Liver (tissue), 3 donors: ENCODE data around the gene LRRC26.

ENCODE experiments used
- CTCF ChIP-seq: fragments of 150-350 bp; IDR thresholded peaks from 2 replicates; pipeline ENCODE4 v1.5.1; 2017; ENCODE audit warnings: improper control_type of control experiment, low read depth, low read length; ENCODE audit not compliant: missing input control
- FOXA1 ChIP-seq: IDR thresholded peaks from 2 replicates; pipeline ENCODE4 v1.6.1; 2016; ENCODE audit warnings: antibody characterized with exemption
- GABPA ChIP-seq, 2 donors: IDR thresholded peaks in 1 of 2; conservative IDR thresholded peaks in 1 of 2; 2 replicates each; pipeline ENCODE4 v1.6.1; 2016; ENCODE audit warnings: antibody characterized with exemption in 2 of 2, mild to moderate bottlenecking in 1 of 2, moderate library complexity in 1 of 2
- SP1 ChIP-seq: IDR thresholded peaks from 2 replicates; pipeline ENCODE4 v1.6.1; 2018; ENCODE audit warnings: antibody characterized with exemption, mild to moderate bottlenecking
- donor health status: healthy.
- donor health status: healthy.

DNA sequence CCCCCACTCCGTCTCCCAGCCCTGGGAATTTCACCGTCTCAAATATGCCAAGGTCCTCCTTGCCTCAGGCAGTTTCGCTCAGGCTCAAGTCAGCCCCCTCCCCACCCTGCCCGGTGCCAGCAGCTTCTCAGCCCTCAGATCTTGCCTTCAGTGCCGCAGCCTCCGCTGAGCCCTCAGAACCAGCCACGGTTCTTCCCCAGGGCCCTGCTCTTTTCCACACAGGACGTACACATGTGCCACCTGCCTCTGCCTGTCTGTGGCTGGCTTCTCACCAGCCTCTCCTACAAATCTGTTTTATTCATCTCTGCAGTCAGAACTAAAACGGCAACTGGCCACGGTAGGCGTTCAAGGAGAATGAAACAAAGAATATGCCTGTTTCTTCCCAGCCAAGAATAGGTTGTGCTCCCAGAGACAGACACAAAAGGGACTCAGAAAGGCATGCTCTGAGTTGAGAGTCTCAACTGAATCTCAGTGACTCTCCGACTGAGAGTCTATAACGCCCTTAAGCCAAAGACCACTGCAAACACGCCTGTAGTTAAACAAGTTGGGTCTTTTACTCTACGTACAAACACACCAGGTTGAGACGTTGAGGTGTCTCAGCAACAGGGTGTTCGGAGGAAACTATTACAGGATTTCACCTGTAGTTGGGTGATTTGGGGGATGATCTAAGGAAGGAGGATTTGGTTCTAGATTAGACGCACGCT, 41.5 kb downstream of the LRRC26 start:
- TF ChIP-seq GABPA (IDR thresholded peaks at IDR 0.05 in 1 of 2, conservative IDR thresholded peaks at IDR 0.05 in 1 of 2), result no peak
- no peak for TF ChIP-seq CTCF
- no peak for TF ChIP-seq FOXA1
- TF ChIP-seq SP1, result no peak
